Measurements from ENCODE around the gene KIAA1217. TPM values are rescaled to one million over a fixed set of nuclear protein-coding genes. Genes with fewer than 3 reads are reported as not detected.

Gene KIAA1217
- polyA plus RNA-seq, 2 donors: 18.3 to 22.2 TPM

DNA sequence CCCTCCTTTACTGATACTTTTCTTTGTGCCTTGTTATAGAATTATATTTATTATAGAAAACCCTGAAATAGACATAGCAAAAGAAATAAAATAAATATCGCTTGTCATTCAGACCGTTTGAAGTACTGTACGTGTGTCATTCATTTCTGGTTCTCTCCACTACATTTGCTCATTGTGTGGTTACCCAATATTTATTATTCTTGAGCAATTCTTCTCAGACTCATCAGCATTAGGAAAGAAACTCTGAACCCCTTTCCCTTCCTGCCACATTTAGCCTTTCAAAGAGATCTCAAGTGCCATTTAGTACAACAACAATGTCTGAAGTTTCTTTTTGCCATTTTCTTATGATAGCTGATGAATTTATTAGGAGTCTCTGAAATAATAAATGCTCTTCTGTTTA is 154.1 kb downstream of the KIAA1217 start:
- WGBS, 2 donors: 67 to 74% methylated on average over 3 of the region's 3 CpGs
- Histone ChIP-seq H3K9me3 (ENCODE audit: control insufficient read depth in 2 of 2, insufficient read depth in 1 of 2, low read depth in 1 of 2, low read length in 1 of 2) (no peaks in the 10 kb centered on the region), H3K4me3 (ENCODE audit: low read depth in 1 of 2, low read length in 2 of 2) (no peak overlapping the region), H3K27me3 (ENCODE audit: control insufficient read depth in 1 of 2, insufficient read depth in 2 of 2, low read length in 2 of 2) (no peaks in the 10 kb centered on the region), H3K27ac (ENCODE audit: low read depth in 2 of 2, low read length in 1 of 2) (no peak overlapping the region), H3K36me3 (ENCODE audit: control insufficient read depth in 2 of 2, insufficient read depth in 2 of 2, low read length in 1 of 2) (no peaks in the 10 kb centered on the region), H3K4me1 (ENCODE audit: control insufficient read depth in 2 of 2, insufficient read depth in 2 of 2, low read length in 1 of 2) (no peaks in the 10 kb centered on the region)

DNA sequence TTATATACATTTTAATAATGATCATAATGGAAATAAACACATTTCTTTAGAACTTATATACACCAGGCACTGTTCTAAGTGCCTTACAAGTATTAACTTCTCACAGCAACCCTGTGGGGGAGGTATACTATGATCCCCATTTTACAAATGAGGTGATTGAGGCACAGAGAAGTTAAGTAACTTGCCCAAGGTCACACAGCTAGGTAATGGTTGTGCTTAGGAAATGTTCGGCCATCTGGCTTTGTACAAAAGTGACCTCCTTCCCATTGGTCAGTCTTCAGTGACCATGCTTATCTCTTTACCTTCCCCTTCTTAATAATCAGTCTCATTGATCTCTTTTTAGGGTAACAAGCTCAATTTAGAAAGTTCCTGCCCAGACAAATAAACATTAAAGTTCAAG is 158.8 kb downstream of the KIAA1217 start:
- no peaks in the 10 kb centered on the region for H3K27me3 ChIP-seq (ENCODE audit: control insufficient read depth in 1 of 2, insufficient read depth in 2 of 2, low read length in 2 of 2)
- no peaks in the 10 kb centered on the region for H3K36me3 ChIP-seq (ENCODE audit: control insufficient read depth in 2 of 2, insufficient read depth in 2 of 2, low read length in 1 of 2)
- no peak overlapping the region for H3K27ac ChIP-seq (ENCODE audit: low read depth in 2 of 2, low read length in 1 of 2)
- no peaks in the 10 kb centered on the region for H3K9me3 ChIP-seq (ENCODE audit: control insufficient read depth in 2 of 2, insufficient read depth in 1 of 2, low read depth in 1 of 2, low read length in 1 of 2)
- H3K4me1 ChIP-seq (ENCODE audit: control insufficient read depth in 2 of 2, insufficient read depth in 2 of 2, low read length in 1 of 2): no peaks in the 10 kb centered on the region
- no peak overlapping the region for H3K4me3 ChIP-seq (ENCODE audit: low read depth in 1 of 2, low read length in 2 of 2)
- WGBS, 2 donors: 81 to 86% methylated on average over 1 of the region's 1 CpG

DNA sequence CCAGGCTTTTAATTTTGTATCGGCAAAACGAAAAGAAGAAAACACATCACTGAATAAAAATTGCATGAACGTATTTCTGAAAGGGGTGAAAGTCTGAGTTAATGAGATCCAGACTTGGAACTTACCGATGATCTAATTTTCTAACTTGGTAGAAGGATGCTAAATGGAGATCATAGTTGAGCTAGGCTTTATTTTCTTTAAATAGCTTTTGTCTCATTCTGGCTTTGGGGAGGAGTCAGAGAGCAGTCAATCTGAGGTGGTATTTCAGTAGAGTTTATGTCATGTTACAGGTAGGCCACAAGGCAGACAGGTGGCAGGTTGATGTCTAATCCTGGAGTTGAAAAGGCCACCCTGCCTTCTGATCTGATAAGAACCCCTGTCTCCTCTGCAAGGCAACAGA is 161.9 kb downstream of the KIAA1217 start:
- WGBS, 2 donors: 88 to 89% methylated on average over 4 of the region's 4 CpGs
- Histone ChIP-seq H3K27me3 (ENCODE audit: control insufficient read depth in 1 of 2, insufficient read depth in 2 of 2, low read length in 2 of 2) (no peaks in the 10 kb centered on the region), H3K36me3 (ENCODE audit: control insufficient read depth in 2 of 2, insufficient read depth in 2 of 2, low read length in 1 of 2) (no peaks in the 10 kb centered on the region), H3K27ac (ENCODE audit: low read depth in 2 of 2, low read length in 1 of 2) (no peak overlapping the region), H3K4me1 (ENCODE audit: control insufficient read depth in 2 of 2, insufficient read depth in 2 of 2, low read length in 1 of 2) (no peaks in the 10 kb centered on the region), H3K4me3 (ENCODE audit: low read depth in 1 of 2, low read length in 2 of 2) (no peak overlapping the region), H3K9me3 (ENCODE audit: control insufficient read depth in 2 of 2, insufficient read depth in 1 of 2, low read depth in 1 of 2, low read length in 1 of 2) (no peaks in the 10 kb centered on the region)

- Histone ChIP-seq H3K36me3 (ENCODE audit: control insufficient read depth in 2 of 2, insufficient read depth in 2 of 2, low read length in 1 of 2) (no peaks in the 10 kb centered on the region), H3K4me1 (ENCODE audit: control insufficient read depth in 2 of 2, insufficient read depth in 2 of 2, low read length in 1 of 2) (no peaks in the 10 kb centered on the region), H3K27me3 (ENCODE audit: control insufficient read depth in 1 of 2, insufficient read depth in 2 of 2, low read length in 2 of 2) (no peaks in the 10 kb centered on the region), H3K4me3 (ENCODE audit: low read depth in 1 of 2, low read length in 2 of 2) (no peak overlapping the region), H3K27ac (ENCODE audit: low read depth in 2 of 2, low read length in 1 of 2) (no peak overlapping the region), H3K9me3 (ENCODE audit: control insufficient read depth in 2 of 2, insufficient read depth in 1 of 2, low read depth in 1 of 2, low read length in 1 of 2) (no peaks in the 10 kb centered on the region)
- 44 to 46% methylated on average over 3 of the region's 3 CpGs for WGBS, 2 donors
These were observed 162.5 kb downstream of the KIAA1217 start for GRCh38 chr10:24371396-24371795.

DNA sequence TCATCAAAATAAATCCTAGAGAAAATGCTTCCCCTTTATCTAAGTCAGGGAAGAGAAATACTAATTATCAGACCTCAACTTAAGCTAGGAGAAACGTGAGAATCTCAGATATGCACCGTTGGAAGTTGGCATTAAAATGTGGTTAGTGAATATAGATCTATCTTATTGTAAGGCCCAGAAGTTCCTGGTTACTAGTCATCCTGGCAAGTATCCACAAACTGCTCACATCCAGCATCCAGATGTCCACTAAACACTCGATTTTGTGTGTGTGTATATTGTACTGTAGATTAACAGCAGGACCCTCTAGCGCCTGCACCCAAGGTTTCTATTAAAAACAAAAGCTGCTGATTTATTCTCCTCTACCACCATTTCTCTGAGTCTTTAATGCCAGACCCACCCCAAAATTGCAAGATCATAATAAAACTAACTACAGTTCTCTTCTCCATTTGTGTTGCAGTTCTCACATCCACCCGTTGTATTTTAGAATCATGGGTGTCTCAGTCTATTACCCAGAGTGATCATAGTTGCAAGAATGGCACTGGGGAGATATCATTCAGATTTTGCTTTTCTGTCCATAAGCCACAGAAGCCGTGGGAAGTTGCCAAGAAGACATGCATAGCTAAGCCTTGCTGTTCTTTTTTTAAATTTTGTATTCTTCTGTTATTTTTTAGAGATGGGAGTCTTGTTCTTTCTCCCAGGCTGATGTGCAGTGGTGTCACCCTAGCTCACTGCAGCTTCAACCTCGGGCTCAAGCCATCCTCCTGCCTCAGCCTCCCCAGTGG is 165.4 kb downstream of the KIAA1217 start:
- 47% methylated on average over 7 of the region's 7 CpGs for WGBS, 2 donors
- Histone ChIP-seq H3K27me3 (ENCODE audit: control insufficient read depth in 1 of 2, insufficient read depth in 2 of 2, low read length in 2 of 2) (no peaks in the 10 kb centered on the region), H3K9me3 (ENCODE audit: control insufficient read depth in 2 of 2, insufficient read depth in 1 of 2, low read depth in 1 of 2, low read length in 1 of 2) (no peaks in the 10 kb centered on the region), H3K36me3 (ENCODE audit: control insufficient read depth in 2 of 2, insufficient read depth in 2 of 2, low read length in 1 of 2) (peaks cover 0 to 1% of the 10 kb centered on the region in 2 donors), H3K4me1 (ENCODE audit: control insufficient read depth in 2 of 2, insufficient read depth in 2 of 2, low read length in 1 of 2) (peaks cover 0 to 4% of the 10 kb centered on the region in 2 donors), H3K27ac (ENCODE audit: low read depth in 2 of 2, low read length in 1 of 2) (no peak overlapping the region), H3K4me3 (ENCODE audit: low read depth in 1 of 2, low read length in 2 of 2) (no peak overlapping the region)

DNA sequence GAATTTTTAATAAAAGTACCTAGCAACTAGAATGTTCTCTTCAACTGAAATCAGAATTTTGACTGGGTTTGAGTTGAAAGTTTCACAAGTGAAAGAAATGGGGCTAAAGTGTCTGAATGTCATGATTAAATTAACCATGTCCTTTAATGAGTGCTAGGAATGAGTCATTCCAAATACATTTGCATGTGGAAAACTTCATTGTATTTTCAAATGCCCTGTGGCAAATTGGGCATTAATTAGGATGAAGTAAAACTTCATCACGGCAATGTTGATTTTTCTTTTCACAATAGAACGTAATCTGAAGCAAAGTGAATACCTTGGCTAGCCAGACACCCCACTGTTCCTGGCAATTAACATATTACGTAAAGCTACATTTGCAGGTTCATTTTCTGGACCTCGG is 166.6 kb downstream of the KIAA1217 start:
- H3K27ac ChIP-seq (ENCODE audit: low read depth in 2 of 2, low read length in 1 of 2): no peak overlapping the region
- 65 to 82% methylated on average over 4 of the region's 4 CpGs for WGBS, 2 donors

GRCh38 chr10:24376731-24377130 is 167.8 kb downstream of the KIAA1217 start:
- H3K4me3 ChIP-seq (ENCODE audit: low read depth in 1 of 2, low read length in 2 of 2): no peak overlapping the region

More for the DNA sequence above, 166.6 kb downstream of the KIAA1217 start:
- H3K27me3 ChIP-seq (ENCODE audit: control insufficient read depth in 1 of 2, insufficient read depth in 2 of 2, low read length in 2 of 2): no peaks in the 10 kb centered on the region
- H3K36me3 ChIP-seq (ENCODE audit: control insufficient read depth in 2 of 2, insufficient read depth in 2 of 2, low read length in 1 of 2): peaks cover 0 to 1% of the 10 kb centered on the region in 2 donors
- H3K4me3 ChIP-seq (ENCODE audit: low read depth in 1 of 2, low read length in 2 of 2): no peak overlapping the region
- H3K4me1 ChIP-seq (ENCODE audit: control insufficient read depth in 2 of 2, insufficient read depth in 2 of 2, low read length in 1 of 2): peaks cover 0 to 4% of the 10 kb centered on the region in 2 donors
- H3K9me3 ChIP-seq (ENCODE audit: control insufficient read depth in 2 of 2, insufficient read depth in 1 of 2, low read depth in 1 of 2, low read length in 1 of 2): no peaks in the 10 kb centered on the region

DNA sequence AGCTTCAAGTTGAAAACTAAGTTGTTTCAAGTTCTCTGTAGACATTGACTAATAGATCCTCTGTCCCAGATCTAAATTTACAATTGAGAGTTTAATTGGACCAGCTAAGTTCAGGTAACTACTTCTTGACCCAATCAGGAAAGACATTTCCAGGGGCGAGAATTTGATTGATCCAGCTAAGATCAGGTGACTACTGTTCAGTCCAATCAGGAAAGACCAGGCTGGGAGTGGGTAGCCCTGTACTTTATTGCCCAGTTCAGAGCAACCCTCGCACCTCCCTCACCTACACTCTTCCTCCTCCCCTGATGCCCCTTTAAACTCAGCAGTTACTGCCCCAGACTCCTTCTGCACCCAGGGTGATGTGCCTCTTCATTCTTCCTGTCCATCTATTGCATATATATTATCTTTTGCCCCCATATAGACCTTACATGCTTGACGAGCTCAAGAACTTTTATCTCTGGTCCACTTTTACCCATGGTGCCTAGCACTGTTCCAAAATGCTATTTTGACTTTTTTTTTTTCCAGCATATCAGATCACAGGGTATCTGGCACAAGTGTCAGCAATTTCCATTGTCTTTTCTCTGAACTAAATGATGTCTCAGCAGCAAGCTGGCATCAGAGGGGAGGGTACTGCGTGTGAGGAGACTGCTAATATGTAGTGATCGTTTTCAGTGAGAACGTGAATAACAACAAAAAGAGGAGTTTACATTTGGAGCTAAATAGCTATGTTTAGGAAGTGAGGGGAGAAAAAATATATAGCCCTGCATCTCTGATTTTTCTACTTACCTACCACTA is 169.4 kb downstream of the KIAA1217 start:
- Histone ChIP-seq H3K27me3 (ENCODE audit: control insufficient read depth in 1 of 2, insufficient read depth in 2 of 2, low read length in 2 of 2) (no peaks in the 10 kb centered on the region), H3K9me3 (ENCODE audit: control insufficient read depth in 2 of 2, insufficient read depth in 1 of 2, low read depth in 1 of 2, low read length in 1 of 2) (no peaks in the 10 kb centered on the region), H3K36me3 (ENCODE audit: control insufficient read depth in 2 of 2, insufficient read depth in 2 of 2, low read length in 1 of 2) (peaks cover 0 to 4% of the 10 kb centered on the region in 2 donors), H3K4me1 (ENCODE audit: control insufficient read depth in 2 of 2, insufficient read depth in 2 of 2, low read length in 1 of 2) (peaks cover 0 to 4% of the 10 kb centered on the region in 2 donors), H3K27ac (ENCODE audit: low read depth in 2 of 2, low read length in 1 of 2) (no peak overlapping the region), H3K4me3 (ENCODE audit: low read depth in 1 of 2, low read length in 2 of 2) (no peak overlapping the region)
- 87 to 90% methylated on average over 6 of the region's 6 CpGs for WGBS, 2 donors

More at GRCh38 chr10:24376731-24377130, 167.8 kb downstream of the KIAA1217 start:
- peaks cover 0 to 4% of the 10 kb centered on the region in 2 donors for H3K36me3 ChIP-seq (ENCODE audit: control insufficient read depth in 2 of 2, insufficient read depth in 2 of 2, low read length in 1 of 2)
- WGBS, 2 donors: 94% methylated on average over 4 of the region's 4 CpGs
- H3K9me3 ChIP-seq (ENCODE audit: control insufficient read depth in 2 of 2, insufficient read depth in 1 of 2, low read depth in 1 of 2, low read length in 1 of 2): no peaks in the 10 kb centered on the region
- no peak overlapping the region for H3K27ac ChIP-seq (ENCODE audit: low read depth in 2 of 2, low read length in 1 of 2)
- no peaks in the 10 kb centered on the region for H3K27me3 ChIP-seq (ENCODE audit: control insufficient read depth in 1 of 2, insufficient read depth in 2 of 2, low read length in 2 of 2)
- peaks cover 0 to 4% of the 10 kb centered on the region in 2 donors for H3K4me1 ChIP-seq (ENCODE audit: control insufficient read depth in 2 of 2, insufficient read depth in 2 of 2, low read length in 1 of 2)

DNA sequence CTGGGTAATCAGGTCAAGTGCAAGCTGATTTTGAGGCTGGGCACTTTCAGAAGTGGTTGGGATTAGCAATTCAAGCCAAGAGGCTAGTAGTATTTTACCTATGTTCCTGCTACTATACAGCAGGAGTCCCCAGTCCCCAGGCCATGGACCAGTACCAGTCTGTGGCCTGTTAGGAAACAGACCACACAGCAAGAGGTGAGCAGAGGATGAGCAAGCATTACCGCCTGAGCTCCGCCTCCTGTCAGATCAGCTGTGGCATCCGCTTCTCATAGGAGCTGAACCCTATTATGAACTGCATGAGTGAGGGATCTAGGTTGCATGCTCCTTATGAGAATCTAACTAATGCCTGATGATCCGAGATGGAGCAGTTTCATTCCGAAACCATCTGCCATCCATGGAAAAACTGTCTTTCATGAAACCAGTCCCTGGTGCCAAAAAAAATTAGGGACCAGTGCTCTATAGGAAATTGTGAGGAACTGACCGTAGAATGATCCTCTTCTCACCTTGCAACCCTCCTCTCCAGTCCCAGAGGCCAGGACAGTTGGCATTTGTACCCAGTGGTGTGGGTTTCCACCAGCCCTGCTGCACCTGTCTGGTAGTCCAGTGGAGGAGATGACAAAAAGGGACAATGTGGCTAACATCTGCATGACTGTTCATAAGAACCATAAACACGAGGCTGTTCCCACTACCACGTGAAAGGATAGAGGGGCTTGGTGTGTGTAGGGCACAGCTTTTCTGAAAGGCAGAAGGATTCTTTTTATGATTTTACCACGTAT is 172.5 kb downstream of the KIAA1217 start:
- H3K27me3 ChIP-seq (ENCODE audit: control insufficient read depth in 1 of 2, insufficient read depth in 2 of 2, low read length in 2 of 2): no peaks in the 10 kb centered on the region
- 86 to 88% methylated on average over 9 of the region's 9 CpGs for WGBS, 2 donors
- no peak overlapping the region for H3K4me3 ChIP-seq (ENCODE audit: low read depth in 1 of 2, low read length in 2 of 2)
- peaks cover 0 to 11% of the 10 kb centered on the region in 2 donors for H3K36me3 ChIP-seq (ENCODE audit: control insufficient read depth in 2 of 2, insufficient read depth in 2 of 2, low read length in 1 of 2)
- H3K9me3 ChIP-seq (ENCODE audit: control insufficient read depth in 2 of 2, insufficient read depth in 1 of 2, low read depth in 1 of 2, low read length in 1 of 2): no peaks in the 10 kb centered on the region
- H3K27ac ChIP-seq (ENCODE audit: low read depth in 2 of 2, low read length in 1 of 2): no peak overlapping the region
- H3K4me1 ChIP-seq (ENCODE audit: control insufficient read depth in 2 of 2, insufficient read depth in 2 of 2, low read length in 1 of 2): peaks cover 2 to 8% of the 10 kb centered on the region in 2 donors

Data from esophagus (tissue), 2 donors.